Type B pancreatic cell (in vitro differentiated cells): Measurements from ENCODE around the gene SLC43A3. TPM values are rescaled to one million over a fixed set of nuclear protein-coding genes. Genes with fewer than 3 reads are reported as not detected.

ENCODE experiments used
- DNase-seq: peaks from one replicate; pipeline ENCODE4 v3.0.0; 2021; ENCODE audit warnings: mixed read lengths; ENCODE audit not compliant: unreplicated experiment; ENCODE audit errors: extremely low spot score
- H3K27ac Mint-ChIP-seq: 2 replicates; pipeline ENCODE4 v1.8.0; 2021; ENCODE audit warnings: mild to moderate bottlenecking, mixed read lengths
- H3K27me3 Mint-ChIP-seq: 2 replicates; pipeline ENCODE4 v1.8.0; 2021; ENCODE audit warnings: mixed read lengths
- H3K36me3 Mint-ChIP-seq: 2 replicates; pipeline ENCODE4 v1.8.0; 2021; ENCODE audit warnings: mixed read lengths
- H3K4me1 Mint-ChIP-seq: one replicate; pipeline ENCODE4 v1.8.0; 2021; ENCODE audit warnings: mixed read lengths; ENCODE audit not compliant: unreplicated experiment
- H3K4me3 Mint-ChIP-seq: 2 replicates; pipeline ENCODE4 v1.8.0; 2021; ENCODE audit warnings: mild to moderate bottlenecking, mixed read lengths
- H3K9me3 Mint-ChIP-seq: 2 replicates; pipeline ENCODE4 v1.8.0; 2021; ENCODE audit warnings: mixed read lengths
- CTCF ChIP-seq: fragments of 200-600 bp; sonication (generic); conservative IDR thresholded peaks from 2 replicates; pipeline ENCODE4 v1.5.0; 2021; ENCODE audit warnings: antibody characterized with exemption, mild to moderate bottlenecking
- total RNA-seq: library from RNA; stranded (reverse); gene quantifications from 2 replicates; pipeline ENCODE4 v1.2.1, GENCODE V29; 2021; ENCODE audit warnings: low replicate concordance

Gene SLC43A3
- total RNA-seq, 1 donor from 2014 or later, result 20.4 TPM

GRCh38 chr11:57360991-57361390 is 65.9 kb downstream of the SLC43A3 start:
- H3K9me3 Mint-ChIP-seq, result no peaks in the 10 kb centered on the region
- DNase-seq, result no peak
- no peak overlapping the region for H3K27ac Mint-ChIP-seq
- H3K4me1 Mint-ChIP-seq, result peaks cover 15% of the 10 kb centered on the region
- peaks cover 13% of the 10 kb centered on the region for H3K27me3 Mint-ChIP-seq
- no peak overlapping the region for H3K4me3 Mint-ChIP-seq
- H3K36me3 Mint-ChIP-seq, result no peaks in the 10 kb centered on the region
- TF ChIP-seq CTCF, result no peak

GRCh38 chr11:57359896-57360690 is 66.8 kb downstream of the SLC43A3 start:
- no peaks in the 10 kb centered on the region for H3K36me3 Mint-ChIP-seq
- DNase-seq, result no peak
- H3K4me3 Mint-ChIP-seq, result peak overlapping the region; percentile 21
- TF ChIP-seq CTCF, result no peak
- H3K4me1 Mint-ChIP-seq, result peaks cover 15% of the 10 kb centered on the region
- H3K27ac Mint-ChIP-seq, result peak overlapping the region; percentile 5
- no peaks in the 10 kb centered on the region for H3K9me3 Mint-ChIP-seq
- peaks cover 11% of the 10 kb centered on the region for H3K27me3 Mint-ChIP-seq

GRCh38 chr11:57359396-57359795 is 67.5 kb downstream of the SLC43A3 start:
- H3K4me3 Mint-ChIP-seq, result no peak overlapping the region
- H3K36me3 Mint-ChIP-seq, result no peaks in the 10 kb centered on the region
- TF ChIP-seq CTCF, result no peak
- peaks cover 15% of the 10 kb centered on the region for H3K4me1 Mint-ChIP-seq
- H3K27me3 Mint-ChIP-seq, result peaks cover 9% of the 10 kb centered on the region
- H3K27ac Mint-ChIP-seq, result no peak overlapping the region
- no peak for DNase-seq
- no peaks in the 10 kb centered on the region for H3K9me3 Mint-ChIP-seq

- Mint-ChIP-seq H3K27ac (peak overlapping the region; percentile 61), H3K4me1 (peaks cover 15% of the 10 kb centered on the region), H3K4me3 (peak overlapping the region; percentile 38), H3K9me3 (no peaks in the 10 kb centered on the region), H3K36me3 (no peaks in the 10 kb centered on the region), H3K27me3 (peaks cover 6% of the 10 kb centered on the region)
- no peak for TF ChIP-seq CTCF
- DNase-seq, result no peak
Measured at GRCh38 chr11:57358991-57359390, 67.9 kb downstream of the SLC43A3 start.

GRCh38 chr11:57358543-57358961 is 68.4 kb downstream of the SLC43A3 start:
- peaks cover 15% of the 10 kb centered on the region for H3K4me1 Mint-ChIP-seq
- H3K4me3 Mint-ChIP-seq, result peak overlapping the region; percentile 38
- DNase-seq, result no peak
- peak overlapping the region; percentile 61 for H3K27ac Mint-ChIP-seq
- no peaks in the 10 kb centered on the region for H3K9me3 Mint-ChIP-seq
- H3K27me3 Mint-ChIP-seq, result peaks cover 6% of the 10 kb centered on the region
- no peak for TF ChIP-seq CTCF
- H3K36me3 Mint-ChIP-seq, result no peaks in the 10 kb centered on the region
